Keratinocyte (primary cell): ENCODE results near the gene HIVEP1. TPM values are rescaled to one million over a fixed set of nuclear protein-coding genes. Genes with fewer than 3 reads are reported as not detected.
"Not testable (repeated sequence)": the region's sequence is repeated elsewhere in the genome, so short reads cannot be mapped to it uniquely, and the experiment has no call there.

Experiments used
- DNase-seq: peaks from one replicate; pipeline ENCODE4 v3.0.0-alpha.2; 2011; ENCODE audit warnings: low read depth, missing footprints, low spot score
- FAIRE-seq: peaks from 2 replicates; lab custom pipeline; 2011; peaks lifted over from hg19 to GRCh38; lab: Jason Lieb, UNC
- H2AFZ ChIP-seq: 2 replicates; pipeline ENCODE4 v1.6.0; 2012; ENCODE audit warnings: low read length, control low read depth, inconsistent platforms; ENCODE audit not compliant: control insufficient read depth
- H3K27ac ChIP-seq: 2 replicates; pipeline ENCODE4 v1.5.1; 2011; ENCODE audit warnings: low read length; ENCODE audit not compliant: control insufficient read depth, insufficient read depth
- H3K27me3 ChIP-seq: 3 replicates; pipeline ENCODE4 v1.6.0; 2011; ENCODE audit warnings: low read length; ENCODE audit not compliant: control insufficient read depth, insufficient read depth; ENCODE audit errors: extremely low read depth
- H3K36me3 ChIP-seq, 2 experiments: 2 replicates in 1 of 2; 3 replicates in 1 of 2; pipeline ENCODE4 v1.5.1; 2011; ENCODE audit warnings: low read length in 2 of 2, mild to moderate bottlenecking in 1 of 2; ENCODE audit not compliant: control insufficient read depth in 2 of 2, insufficient read depth in 2 of 2; ENCODE audit errors: extremely low read depth in 1 of 2
- H3K4me1 ChIP-seq: 3 replicates; pipeline ENCODE4 v1.5.1; 2011; ENCODE audit warnings: low read length; ENCODE audit not compliant: control insufficient read depth, insufficient read depth; ENCODE audit errors: extremely low read depth
- H3K4me2 ChIP-seq: 3 replicates; pipeline ENCODE4 v1.6.0; 2011; ENCODE audit warnings: low read depth, low read length; ENCODE audit not compliant: control insufficient read depth, insufficient read depth; ENCODE audit errors: extremely low read depth
- H3K4me3 ChIP-seq, 3 experiments: fragments of 200-600 bp in 1 of 3; sonication (generic) in 1 of 3; 2 replicates in 2 of 3; 3 replicates in 1 of 3; pipeline ENCODE4 v1.5.1; 2011 to 2016; ENCODE audit warnings: low read length in 3 of 3, mild to moderate bottlenecking in 3 of 3, control low read depth in 2 of 3, inconsistent platforms in 1 of 3, low read depth in 1 of 3, mixed read lengths in 1 of 3, mixed run types in 1 of 3, moderate library complexity in 1 of 3; ENCODE audit not compliant: control insufficient read depth in 2 of 3, insufficient read depth in 2 of 3; ENCODE audit errors: extremely low read depth in 1 of 3
- H3K79me2 ChIP-seq: 2 replicates; pipeline ENCODE4 v1.6.0; 2012; ENCODE audit warnings: low read length; ENCODE audit not compliant: control insufficient read depth, insufficient read depth
- H3K9ac ChIP-seq: 3 replicates; pipeline ENCODE4 v1.6.0; 2011; ENCODE audit warnings: low read length; ENCODE audit not compliant: control insufficient read depth, insufficient read depth; ENCODE audit errors: extremely low read depth
- H3K9me1 ChIP-seq: 3 replicates; pipeline ENCODE4 v1.6.0; 2011; ENCODE audit warnings: low read length; ENCODE audit not compliant: control insufficient read depth, insufficient read depth; ENCODE audit errors: extremely low read depth
- H3K9me3 ChIP-seq: 2 replicates; pipeline ENCODE4 v1.5.1; 2012; ENCODE audit warnings: low read depth, low read length; ENCODE audit not compliant: control insufficient read depth
- H4K20me1 ChIP-seq: 3 replicates; pipeline ENCODE4 v1.6.0; 2011; ENCODE audit warnings: low read length; ENCODE audit not compliant: control insufficient read depth, insufficient read depth; ENCODE audit errors: extremely low read depth
- EZH2 ChIP-seq: IDR thresholded peaks from one replicate; pipeline ENCODE4 v1.6.1; 2012; ENCODE audit warnings: inconsistent platforms, mild to moderate bottlenecking, low read length, moderate library complexity
- dilution Hi-C: fragments of 300-500 bp; cut with MboI; formaldehyde crosslinking; loops from one replicate; pipeline ENCODE4 v1.7.0; 2020; ENCODE audit warnings: low sequenced_read_pairs; ENCODE audit not compliant: extremely low pct_ligation_motif_present
- polyA plus RNA-seq, 5 experiments: library from polyadenylated mRNA; depleted of rRNA in 3 of 5; stranded (reverse) in 3 of 5; stranded (forward) in 1 of 5; unstranded in 1 of 5; fragments of >200 nt; gene quantifications; 1 replicate in 1 of 5; 2 replicates in 3 of 5; 3 replicates in 1 of 5; pipeline versions ENCODE4 v1.2.1 to v1.2.3, GENCODE V29; 2011 to 2012; ENCODE audit warnings: missing spikeins in 2 of 5, low read depth in 1 of 5, low replicate concordance in 1 of 5
- TF ChIP-seq, protein P1 (sequence below), 3 experiments: IDR thresholded peaks in 1 of 3; conservative IDR thresholded peaks in 1 of 3; optimal IDR thresholded peaks in 1 of 3; 2 replicates in 2 of 3; 3 replicates in 1 of 3; pipeline versions ENCODE3 to v1.5.1; 2011; ENCODE audit warnings: low read length in 3 of 3, mild to moderate bottlenecking in 3 of 3, moderate library complexity in 2 of 3, control low read depth in 1 of 3, inconsistent platforms in 1 of 3; ENCODE audit not compliant: insufficient read depth in 2 of 3; ENCODE audit errors: extremely low read depth in 1 of 3

HIVEP1 gene
- polyA plus RNA-seq, 1 donor (not counting 4 experiments of a cell fraction or from before 2014, with no cell fraction given): 13.7 TPM

DNA sequence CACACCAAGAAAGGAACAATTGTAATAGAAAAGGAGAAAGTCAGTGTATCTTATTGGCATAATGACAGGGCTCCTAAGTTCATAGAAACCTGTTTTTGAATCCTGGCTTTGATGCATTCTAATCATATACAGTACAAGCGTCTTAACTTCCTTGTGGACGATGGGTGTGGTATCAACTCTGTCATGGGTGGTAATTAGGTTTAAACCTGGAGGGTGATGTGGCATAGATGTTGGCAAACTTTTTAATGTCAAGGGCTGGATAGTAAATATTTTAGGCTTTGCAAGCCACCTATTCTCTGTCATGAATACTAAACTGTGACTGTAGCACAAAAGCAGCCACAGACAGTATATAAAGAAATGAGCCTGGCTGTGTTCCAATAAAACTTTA, 139.3 kb downstream of the HIVEP1 start:
- DNase-seq: no peak
- H2AFZ ChIP-seq: no peak overlapping the region
- H3K4me3 ChIP-seq: no peak overlapping the region
- no peak overlapping the region for H3K9ac ChIP-seq
- H3K27me3 ChIP-seq: no peaks in the 10 kb centered on the region
- TF ChIP-seq, protein P1, sequence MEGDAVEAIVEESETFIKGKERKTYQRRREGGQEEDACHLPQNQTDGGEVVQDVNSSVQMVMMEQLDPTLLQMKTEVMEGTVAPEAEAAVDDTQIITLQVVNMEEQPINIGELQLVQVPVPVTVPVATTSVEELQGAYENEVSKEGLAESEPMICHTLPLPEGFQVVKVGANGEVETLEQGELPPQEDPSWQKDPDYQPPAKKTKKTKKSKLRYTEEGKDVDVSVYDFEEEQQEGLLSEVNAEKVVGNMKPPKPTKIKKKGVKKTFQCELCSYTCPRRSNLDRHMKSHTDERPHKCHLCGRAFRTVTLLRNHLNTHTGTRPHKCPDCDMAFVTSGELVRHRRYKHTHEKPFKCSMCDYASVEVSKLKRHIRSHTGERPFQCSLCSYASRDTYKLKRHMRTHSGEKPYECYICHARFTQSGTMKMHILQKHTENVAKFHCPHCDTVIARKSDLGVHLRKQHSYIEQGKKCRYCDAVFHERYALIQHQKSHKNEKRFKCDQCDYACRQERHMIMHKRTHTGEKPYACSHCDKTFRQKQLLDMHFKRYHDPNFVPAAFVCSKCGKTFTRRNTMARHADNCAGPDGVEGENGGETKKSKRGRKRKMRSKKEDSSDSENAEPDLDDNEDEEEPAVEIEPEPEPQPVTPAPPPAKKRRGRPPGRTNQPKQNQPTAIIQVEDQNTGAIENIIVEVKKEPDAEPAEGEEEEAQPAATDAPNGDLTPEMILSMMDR (optimal IDR thresholded peaks at IDR 0.05 in 1 of 3, IDR thresholded peaks at IDR 0.05 in 1 of 3, conservative IDR thresholded peaks at IDR 0.05 in 1 of 3; ENCODE audit: extremely low read depth in 1 of 3, insufficient read depth in 2 of 3, low read length in 3 of 3): no peak
- TF ChIP-seq EZH2: no peak
- no peaks in the 10 kb centered on the region for H3K9me1 ChIP-seq
- H4K20me1 ChIP-seq: no peaks in the 10 kb centered on the region
- no peaks in the 10 kb centered on the region for H3K36me3 ChIP-seq
- H3K4me1 ChIP-seq: peaks cover 15% of the 10 kb centered on the region
- H3K79me2 ChIP-seq: no peaks in the 10 kb centered on the region
- H3K4me2 ChIP-seq: no peak overlapping the region
- FAIRE-seq: no peak
- H3K27ac ChIP-seq: no peak overlapping the region
- dilution Hi-C loops: no loop called here
- no peaks in the 10 kb centered on the region for H3K9me3 ChIP-seq

DNA sequence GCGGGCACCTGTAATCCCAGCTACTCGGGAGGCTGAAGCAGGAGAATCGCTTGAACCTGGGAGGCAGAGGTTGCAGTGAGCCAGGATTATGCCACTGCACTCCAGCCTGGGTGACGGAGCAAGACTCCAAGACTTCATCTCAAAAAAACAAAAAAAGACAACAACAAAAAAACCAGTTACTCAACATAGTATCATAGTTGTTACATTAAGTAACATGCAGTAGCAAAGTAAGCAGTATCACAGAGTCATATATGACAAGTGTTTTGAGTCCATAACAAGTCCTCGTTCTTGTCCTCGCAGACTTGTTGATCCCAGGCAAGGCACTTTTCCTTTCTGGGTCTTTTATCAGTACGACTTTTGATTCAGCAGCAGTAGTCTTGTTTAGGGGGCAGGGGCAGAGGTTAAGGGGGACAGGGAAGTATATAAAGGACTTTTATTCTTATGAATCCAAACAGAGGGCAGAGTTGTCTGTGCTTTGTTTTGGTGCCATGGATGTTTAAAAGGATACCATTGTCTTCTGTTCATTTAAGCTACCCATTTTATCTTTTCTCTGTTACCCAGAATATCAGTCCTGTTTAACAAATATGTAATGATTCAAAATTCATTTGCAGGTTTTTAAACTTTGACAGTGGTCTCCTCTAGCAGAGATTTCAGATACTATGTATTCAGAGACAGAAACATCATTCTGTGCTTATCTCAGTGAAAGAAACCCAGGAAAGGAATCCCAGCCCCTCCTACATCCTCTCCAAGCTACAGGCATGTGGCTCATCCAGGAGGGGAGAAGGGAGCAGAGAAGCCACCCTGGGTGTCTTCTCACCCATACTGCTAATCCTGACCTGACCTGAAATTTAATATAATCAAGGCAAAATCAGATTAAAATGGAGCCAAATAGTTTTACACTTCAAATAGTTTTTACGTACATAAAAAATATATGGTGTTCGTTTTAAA, 140.2 kb downstream of the HIVEP1 start:
- Histone ChIP-seq H3K27ac (no peak overlapping the region), H4K20me1 (no peaks in the 10 kb centered on the region), H3K4me3 (no peak overlapping the region), H3K36me3 (no peaks in the 10 kb centered on the region), H3K9me1 (no peaks in the 10 kb centered on the region), H3K4me1 (peaks cover 15% of the 10 kb centered on the region), H3K9ac (no peak overlapping the region), H3K79me2 (no peaks in the 10 kb centered on the region), H2AFZ (no peak overlapping the region), H3K27me3 (no peaks in the 10 kb centered on the region), H3K4me2 (no peak overlapping the region), H3K9me3 (no peaks in the 10 kb centered on the region)
- TF ChIP-seq, protein P1 (optimal IDR thresholded peaks at IDR 0.05 in 1 of 3, IDR thresholded peaks at IDR 0.05 in 1 of 3, conservative IDR thresholded peaks at IDR 0.05 in 1 of 3; ENCODE audit: extremely low read depth in 1 of 3, insufficient read depth in 2 of 3, low read length in 3 of 3): no peak
- TF ChIP-seq EZH2: no peak
- DNase-seq (no peak), FAIRE-seq (no peak)
- dilution Hi-C loops: no loop called here

DNA sequence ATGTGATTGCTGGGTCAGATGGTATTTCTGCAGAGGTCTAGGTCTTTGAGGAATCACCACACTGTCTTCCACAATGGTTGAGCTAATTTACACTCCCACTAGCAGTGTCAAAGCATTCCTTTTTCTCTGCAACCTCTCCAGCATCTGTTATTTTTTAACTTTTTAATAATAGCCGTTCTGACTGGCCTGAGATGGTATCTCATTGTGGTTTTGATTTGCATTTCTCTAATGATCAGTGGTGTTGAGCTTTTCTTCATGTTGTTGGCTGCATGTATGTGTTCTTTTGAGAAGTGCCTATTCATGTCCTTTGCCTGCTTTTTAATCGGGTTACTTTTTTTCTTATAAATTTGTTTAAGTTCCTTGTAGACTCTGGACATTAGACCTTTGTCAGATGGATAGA, 143.7 kb downstream of the HIVEP1 start:
- H3K4me1 ChIP-seq, DNase-seq, H3K36me3 ChIP-seq, dilution Hi-C loops, H3K79me2 ChIP-seq, H3K4me3 ChIP-seq, H3K27me3 ChIP-seq, H3K9me3 ChIP-seq, FAIRE-seq, H3K9ac ChIP-seq, H3K4me2 ChIP-seq, H4K20me1 ChIP-seq, H3K27ac ChIP-seq, H3K9me1 ChIP-seq, H2AFZ ChIP-seq: not testable (repeated sequence)
